ENCODE results near the gene DOCK2.
"Not testable (repeated sequence)": the region's sequence is repeated elsewhere in the genome, so short reads cannot be mapped to it uniquely, and the experiment has no call there.

Gene DOCK2

DNA sequence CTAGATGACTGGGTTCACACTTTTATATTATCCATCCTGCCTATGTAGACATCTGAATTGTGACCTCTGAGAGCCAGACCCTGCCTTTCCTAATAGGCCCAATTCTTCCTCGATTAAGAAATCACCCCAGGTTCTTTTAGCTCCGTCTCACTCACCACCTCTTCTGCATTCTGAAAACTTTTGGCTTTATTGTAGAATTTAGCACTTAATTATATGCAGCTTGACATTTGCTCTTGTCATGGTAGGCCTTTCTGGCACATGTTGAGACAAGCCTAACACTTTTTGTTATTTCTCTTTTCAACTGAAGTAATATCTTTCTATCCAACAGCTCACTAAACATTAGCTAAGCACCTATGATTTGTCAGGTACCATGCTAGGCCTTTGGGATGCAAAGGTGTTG, 180.0 kb downstream of the DOCK2 start:
- DNase-seq (ENCODE audit: low read depth): no peak

DNA sequence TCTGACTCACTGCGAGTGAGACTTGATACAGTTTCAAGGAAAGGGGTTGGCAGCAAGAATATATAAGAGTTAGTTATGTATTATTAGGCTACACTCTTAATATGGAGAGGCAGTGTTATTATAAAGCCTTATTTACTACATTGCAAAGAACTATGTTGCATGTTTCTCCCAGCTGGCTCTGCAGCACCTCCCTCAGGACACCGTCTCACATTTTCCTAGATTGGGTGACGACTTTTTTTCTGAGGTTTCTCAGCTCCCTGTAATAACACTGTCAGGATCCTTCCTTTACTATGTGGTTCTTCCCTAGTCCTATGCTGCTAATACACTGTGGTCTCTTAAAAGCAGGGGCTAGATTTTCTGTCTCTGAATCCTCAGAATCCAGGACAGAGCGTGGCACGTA, 189.5 kb downstream of the DOCK2 start:
- no peak for DNase-seq (ENCODE audit: low read depth)

DNA sequence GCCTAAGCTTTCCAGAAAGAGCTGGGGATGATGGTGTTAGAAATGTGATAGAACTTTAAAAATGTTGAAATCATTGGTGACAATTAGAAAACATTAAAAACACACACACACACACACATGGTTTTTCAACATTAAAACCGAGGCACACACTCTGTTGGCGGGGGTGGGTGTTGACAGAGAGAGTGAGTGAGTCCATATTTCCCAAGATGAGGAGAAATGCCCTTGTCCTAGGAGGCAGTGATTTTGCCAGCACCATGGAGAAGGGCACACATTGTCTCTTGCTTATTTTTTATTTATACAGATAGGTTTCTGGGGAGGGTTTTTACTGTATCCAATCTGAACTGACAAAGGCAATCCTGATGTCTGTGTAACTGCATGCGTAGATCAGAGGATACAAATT, 190.7 kb downstream of the DOCK2 start:
- no peak for DNase-seq (ENCODE audit: low read depth)

DNA sequence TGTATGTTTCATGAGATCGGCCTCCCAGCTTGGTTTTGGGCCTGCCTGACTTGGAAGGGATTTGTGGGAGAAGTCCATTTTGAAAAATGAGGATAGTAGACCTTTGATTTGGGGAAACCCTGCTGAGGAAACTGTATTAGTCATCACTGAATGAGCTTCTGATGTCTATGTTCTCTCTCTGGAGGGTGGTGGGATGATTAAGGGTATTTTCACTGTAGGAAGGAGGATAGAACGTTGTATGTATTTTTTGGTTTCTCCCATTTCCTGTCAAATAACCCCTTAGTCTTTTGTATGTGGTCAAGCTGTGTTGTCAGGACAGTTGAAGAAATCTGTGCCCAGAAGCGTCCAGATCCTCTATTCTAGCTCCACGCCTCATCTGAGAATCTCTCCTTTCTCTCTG, 191.3 kb downstream of the DOCK2 start:
- no peak for DNase-seq (ENCODE audit: low read depth)

DNA sequence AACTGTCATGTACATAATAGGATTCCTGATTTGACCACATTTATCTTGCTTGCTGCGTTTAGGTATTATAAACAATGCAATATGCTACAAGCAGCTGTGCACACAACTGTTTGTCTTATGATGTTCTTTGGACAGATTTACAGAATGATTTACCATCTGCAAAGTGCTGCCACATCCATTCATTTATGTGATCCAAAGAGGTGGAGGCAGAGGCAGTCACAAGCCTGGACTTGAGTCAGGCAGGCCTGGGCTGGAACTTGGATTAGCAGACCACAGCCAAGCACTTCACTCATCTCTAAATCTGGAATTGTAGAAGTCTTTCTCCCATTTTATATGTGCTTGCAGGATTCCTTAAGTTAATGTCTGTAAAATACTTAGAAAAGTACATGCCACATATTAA, 194.3 kb downstream of the DOCK2 start:
- no peak for DNase-seq (ENCODE audit: low read depth)

DNA sequence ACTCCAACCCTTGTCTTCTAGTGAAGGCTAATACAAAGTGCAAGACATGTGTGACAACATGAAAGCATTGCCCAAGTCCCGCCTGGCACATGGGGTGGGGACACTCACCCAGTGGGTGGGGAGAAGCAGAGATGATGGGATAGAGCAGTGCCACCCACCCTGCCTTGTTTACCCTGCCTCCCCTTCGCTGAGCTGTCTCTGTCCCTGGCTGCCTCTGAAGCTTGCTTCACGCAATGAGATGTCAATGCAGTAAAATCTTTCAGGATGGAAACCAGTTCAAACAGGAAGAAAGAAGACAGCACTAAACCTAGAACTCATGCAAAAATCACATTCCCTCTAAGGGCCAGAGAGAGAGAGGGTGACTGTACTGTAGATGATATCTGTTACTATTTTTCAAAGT, 195.2 kb downstream of the DOCK2 start:
- no peak for DNase-seq (ENCODE audit: low read depth)

DNA sequence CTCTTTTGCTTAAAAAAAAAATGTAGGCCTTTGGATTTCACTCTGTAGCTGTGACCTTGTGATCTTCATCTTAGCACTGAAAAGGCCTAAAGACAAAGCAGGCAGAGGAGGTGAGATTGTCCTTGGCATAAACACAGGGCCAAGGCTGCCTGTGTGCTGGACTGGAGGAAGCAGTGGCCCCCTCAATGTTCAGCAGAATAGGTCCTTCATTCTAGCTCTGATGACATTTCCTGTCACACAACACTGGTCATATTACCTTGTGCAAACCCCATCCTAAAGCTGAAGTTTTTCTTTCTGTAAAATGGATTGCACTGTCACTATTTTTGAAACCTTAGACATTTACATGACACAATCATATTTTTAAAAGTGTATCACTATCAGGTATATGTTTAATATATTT, 195.8 kb downstream of the DOCK2 start:
- no peak for DNase-seq (ENCODE audit: low read depth)

DNA sequence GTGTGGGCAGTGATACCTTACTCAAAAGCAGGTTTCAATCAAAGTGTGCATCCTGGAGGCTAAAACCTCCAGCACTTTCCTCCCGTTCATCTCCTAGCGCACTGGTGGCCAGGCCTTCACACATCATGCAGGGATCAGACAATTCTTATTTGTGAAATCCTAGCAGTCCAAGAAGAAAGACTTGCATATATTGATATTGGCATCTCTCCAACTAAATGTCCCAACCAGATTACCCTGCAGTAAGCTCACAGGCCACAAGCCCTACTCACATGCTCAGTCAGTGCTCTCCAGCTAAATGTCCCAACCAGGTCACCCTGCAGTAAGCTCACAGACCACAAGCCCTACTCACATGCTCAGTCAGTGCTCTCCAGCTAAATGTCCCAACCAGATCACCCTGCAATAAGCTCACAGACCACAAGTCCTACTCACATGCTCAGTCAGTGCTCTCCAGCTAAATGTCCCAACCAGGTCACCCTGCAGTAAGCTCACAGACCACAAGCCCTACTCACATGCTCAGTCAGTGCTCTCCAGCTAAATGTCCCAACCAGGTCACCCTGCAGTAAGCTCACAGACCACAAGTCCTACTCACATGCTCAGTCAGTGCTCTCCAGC, 196.7 kb downstream of the DOCK2 start:
- DNase-seq (ENCODE audit: low read depth): not testable (repeated sequence)

DNA sequence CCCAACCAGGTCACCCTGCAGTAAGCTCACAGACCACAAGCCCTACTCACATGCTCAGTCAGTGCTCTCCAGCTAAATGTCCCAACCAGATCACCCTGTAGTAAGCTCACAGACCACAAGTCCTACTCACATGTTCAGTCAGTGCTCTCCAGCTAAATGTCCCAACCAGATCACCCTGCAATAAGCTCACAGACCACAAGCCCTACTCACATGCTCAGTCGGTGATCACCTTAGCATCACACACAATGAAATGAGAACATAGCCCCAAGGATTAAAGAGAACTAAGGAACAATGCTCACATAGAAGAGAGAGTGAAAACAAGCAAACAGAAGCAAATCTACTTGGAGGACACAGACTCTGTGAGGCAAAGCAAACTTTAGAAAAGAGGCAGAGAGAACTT, 197.5 kb downstream of the DOCK2 start:
- DNase-seq (ENCODE audit: low read depth): not testable (repeated sequence)

DNA sequence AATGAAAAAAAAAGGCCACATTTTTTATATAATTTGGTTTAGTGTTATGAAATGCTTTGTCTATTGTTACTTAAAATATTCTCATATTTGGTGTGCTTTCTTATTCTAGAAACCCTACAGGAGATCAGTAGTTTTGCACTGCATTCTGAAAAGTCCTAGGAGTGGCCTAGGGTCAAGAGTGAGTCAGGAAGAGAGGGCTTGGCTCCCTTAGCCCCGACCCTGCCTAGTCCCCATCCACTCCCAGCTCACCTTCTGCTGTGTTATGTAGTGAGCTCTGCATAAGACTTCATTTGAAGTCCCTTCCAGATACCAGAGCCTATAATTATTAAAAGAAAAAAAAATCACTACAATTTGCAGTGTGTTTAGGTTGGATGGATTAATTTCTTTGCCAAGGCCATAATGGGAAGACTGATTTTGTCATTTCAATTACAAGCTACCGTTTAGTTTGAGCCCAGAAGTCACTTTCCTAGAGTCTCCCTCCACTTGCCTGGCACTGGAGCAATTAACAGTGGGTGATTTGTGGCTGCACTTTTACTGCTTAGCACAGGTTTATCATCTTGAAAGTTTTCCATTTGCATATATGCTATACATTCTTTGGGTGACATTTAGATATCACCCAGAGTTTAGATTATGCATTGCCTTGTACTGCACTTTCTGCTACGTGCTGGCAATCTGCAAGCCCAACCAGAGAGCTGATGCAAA, 199.9 kb downstream of the DOCK2 start:
- DNase-seq (ENCODE audit: low read depth): no peak

DNA sequence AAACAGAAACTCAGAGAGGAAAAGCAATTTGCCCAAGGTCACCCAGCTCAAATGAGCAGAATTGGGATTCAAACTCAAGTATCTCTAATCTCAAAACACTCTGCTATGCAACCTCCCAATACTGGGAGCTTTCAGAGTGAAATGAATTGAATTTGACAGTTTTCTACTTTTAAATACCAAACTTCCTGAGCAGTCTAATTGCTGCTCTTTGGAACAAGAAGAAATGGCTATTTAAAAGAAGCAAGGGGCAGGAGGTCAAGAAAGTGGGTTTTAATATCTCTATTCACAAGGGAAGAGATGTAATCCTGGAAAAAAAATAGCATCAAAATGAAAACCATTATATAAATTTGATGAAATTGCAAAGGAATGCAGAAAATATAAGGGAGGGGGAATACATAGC, 200.6 kb downstream of the DOCK2 start:
- DNase-seq (ENCODE audit: low read depth): no peak

DNA sequence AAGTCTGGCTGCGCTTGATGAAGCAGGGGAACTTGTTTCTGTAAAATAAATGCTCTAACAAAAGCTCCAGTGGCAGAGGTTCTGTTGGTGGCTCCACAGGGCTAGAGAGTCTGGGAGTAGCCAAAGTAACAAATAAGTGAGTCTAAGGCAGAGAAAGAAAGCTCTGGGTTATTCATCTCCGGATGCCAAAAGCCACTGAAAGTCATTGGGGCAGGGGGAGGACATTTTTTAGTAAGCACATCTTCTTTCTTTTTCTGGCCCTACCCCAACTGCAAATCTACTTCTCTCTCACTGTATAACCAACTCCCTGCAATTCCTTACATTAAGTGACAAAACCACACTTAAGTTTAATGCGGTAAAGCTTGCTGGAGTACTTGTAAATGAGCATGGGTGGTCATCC, 201.6 kb downstream of the DOCK2 start:
- DNase-seq (ENCODE audit: low read depth): no peak

DNA sequence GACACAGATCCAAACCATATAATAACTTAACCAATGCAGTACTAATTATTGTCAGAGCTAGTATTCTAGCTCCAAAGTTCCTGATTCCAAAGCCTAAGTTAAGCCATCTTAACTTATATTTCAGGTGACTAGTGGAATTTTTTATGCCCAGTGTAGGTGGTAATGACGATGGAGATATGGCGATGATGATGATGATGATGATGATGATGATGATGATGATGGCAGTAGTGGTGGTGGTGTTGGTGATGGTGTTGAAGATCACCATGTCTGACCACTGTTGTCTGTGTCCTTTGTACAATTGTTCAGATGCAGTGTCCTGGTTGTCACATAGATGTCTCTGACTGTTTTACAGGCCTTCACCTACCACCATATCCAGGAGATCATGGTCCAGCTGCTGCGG, 203.3 kb downstream of the DOCK2 start:
- no peak for DNase-seq (ENCODE audit: low read depth)

DNA sequence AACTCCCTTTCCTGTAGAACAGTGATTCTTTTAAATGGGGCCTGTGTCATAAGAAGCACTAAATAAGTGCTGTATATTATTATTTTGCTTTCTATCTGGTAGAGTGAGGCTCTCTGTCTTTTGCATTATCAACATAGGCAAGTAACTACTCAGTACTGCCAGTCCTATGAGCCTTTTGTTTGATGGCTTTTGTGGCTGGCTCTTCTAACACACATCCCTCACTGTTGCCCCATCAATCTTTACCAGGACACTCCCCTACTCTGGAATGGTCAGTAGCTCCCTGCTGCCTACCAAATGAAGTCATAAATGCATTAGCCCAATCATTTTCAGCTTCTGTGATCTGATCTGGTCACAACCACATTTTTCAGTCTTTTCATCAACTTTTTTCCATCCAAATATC, 205.6 kb downstream of the DOCK2 start:
- no peak for DNase-seq (ENCODE audit: low read depth)

DNA sequence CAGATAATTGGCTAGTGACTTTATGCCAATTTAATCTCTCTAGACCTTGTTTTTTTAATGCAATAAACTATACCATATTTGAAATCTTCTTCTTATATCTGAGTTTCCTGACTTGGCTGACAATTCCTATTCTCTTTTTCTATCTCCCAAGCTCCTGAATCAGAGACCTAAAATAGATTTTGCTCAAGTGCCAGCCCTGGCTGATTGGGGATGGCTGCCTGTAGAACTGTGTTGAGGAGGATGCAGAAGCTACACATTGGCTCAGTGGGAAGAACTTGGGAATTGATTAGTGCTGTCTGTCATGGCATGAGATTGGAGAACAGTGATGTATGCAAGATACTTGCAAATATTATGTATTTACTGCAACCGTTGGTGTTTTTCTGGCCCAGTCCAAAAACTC, 210.4 kb downstream of the DOCK2 start:
- no peak for DNase-seq (ENCODE audit: low read depth)

DNA sequence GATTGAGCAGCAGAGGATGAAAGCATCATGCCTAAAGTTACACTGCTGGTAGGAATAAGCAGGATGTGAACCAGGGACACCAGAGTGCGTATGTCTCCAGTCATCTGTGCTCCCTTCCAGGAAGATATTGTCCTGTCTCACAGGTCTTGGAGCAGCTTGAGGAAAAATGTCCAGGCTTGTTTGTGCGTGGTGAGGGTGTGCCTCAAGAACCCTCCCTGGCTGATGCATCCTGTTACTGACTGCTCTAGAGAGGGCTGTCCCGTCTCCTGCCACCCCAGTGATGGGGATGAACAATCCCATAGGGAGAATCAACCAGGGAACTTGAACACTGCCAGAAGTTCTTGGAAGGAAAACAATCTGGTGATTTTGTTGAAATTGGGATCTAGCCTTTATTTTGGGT, 211.2 kb downstream of the DOCK2 start:
- no peak for DNase-seq (ENCODE audit: low read depth)

DNA sequence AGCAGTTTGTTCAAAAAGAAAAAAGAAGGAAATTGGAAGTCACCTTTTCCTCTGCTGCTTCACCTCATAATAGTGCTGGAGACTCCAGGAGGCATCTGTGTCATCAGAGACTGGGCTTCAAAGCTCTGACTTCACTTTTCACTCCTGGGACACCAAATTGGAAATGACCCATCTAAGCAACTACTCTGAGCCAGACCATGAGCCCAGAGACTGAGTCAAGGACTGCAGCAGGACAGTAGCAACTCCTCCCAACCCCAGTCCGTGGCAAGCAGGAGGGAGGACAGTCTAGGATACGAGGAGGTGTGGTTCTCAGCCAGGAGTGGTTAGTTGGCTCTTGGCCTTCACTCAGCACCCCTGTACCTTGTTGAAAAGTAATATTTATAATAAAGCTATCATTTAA, 211.7 kb downstream of the DOCK2 start:
- no peak for DNase-seq (ENCODE audit: low read depth)

DNA sequence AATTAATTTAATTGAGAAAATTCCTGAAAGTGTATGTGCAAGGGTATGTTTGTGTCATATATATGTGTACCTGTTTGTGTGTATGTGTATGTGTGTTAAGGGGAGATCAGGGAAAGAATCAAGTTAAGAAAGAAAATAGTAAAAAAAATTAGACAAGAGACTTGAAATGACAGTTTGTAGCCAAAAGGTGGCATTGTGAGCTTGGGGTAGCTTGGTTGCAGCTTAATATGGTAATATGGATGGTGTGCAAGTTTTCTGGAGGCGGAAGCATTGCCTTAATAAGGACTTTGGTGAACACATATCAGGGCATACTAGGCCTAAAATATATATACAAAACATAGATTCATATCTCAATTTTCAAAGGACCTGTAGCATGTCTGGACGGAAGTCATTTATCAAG, 213.3 kb downstream of the DOCK2 start:
- no peak for DNase-seq (ENCODE audit: low read depth)

DNA sequence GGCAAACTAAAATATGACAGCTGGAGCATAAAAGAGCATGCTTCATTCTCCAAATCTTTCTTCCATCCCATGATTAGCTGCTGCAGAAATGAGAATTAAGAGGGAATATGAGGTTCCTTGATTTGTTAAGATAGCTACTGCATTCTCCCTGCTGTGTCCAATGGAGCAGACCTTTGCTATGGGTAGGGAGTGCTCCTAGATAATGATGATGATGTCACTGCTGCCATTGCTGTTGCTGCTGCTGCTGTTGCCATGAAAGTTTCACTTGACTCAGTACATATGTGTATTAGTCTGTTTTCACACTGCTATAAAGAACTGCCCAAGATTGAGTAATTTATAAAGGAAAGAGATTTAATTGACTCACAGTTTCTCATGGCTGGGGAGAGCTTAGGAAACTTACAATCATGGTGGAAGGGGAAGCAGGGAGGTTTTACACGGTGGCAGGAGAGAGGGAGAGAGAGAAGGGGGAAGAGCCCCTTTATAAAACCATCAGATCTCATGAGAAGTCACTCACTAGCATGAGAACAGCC, 214.3 kb downstream of the DOCK2 start:
- DNase-seq (ENCODE audit: low read depth): no peak

DNA sequence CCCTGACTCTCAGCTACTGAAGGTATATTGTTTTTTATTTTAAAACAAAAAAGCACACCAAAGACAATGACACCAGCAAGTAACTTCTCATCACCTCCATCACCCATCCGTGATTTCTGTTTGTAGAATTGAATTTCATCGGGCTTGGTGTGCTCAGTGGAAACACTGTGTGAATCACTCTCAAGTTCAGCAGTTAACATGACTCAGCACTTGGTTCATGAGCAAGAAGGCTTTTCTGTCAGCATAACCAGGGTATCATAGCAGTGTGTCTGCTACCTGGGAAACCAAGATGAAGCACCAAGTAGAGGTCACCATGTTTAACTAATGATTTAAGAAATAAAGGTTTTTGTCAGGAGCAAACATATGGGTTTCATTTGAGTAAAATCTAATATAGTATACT, 219.5 kb downstream of the DOCK2 start:
- DNase-seq (ENCODE audit: low read depth): no peak

DNA sequence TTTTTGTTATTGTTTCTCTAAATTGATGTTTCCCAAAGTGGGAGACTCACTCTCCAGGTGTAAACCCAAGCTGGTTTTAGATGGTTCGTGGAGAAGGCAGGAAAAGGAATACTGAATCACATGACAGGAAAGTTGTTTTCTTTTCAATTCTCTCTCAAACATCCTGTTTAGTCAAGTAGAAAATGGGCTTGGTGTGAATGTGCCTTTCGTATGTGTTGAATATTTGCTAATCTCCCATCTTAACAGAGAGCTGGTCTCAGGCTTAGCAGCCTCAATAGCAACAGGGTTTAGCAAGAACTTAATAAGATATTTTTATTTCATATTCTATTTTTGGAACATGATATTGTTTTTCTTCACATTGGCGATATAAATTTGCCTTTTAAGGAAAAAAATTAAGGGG, 223.5 kb downstream of the DOCK2 start:
- no peak for DNase-seq (ENCODE audit: low read depth)

DNA sequence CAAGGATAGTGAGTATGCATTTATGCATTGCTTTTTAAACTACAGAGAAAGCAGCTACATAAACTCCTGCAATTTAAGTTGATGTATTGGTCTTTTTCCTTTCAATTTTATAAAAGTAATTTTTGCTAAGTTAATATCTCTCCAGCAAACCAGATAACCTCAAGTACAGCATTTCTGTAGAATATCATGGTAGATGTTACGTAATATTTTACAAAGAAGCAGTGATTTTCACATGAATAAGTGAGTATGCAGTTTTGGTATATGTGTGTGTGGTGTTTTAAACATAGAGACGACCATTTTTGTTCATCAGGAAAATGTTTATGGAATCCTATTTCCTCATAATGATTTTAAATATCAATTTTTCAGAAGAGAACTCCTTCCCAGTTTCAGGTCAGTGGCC, 224.4 kb downstream of the DOCK2 start:
- DNase-seq (ENCODE audit: low read depth): no peak

DNA sequence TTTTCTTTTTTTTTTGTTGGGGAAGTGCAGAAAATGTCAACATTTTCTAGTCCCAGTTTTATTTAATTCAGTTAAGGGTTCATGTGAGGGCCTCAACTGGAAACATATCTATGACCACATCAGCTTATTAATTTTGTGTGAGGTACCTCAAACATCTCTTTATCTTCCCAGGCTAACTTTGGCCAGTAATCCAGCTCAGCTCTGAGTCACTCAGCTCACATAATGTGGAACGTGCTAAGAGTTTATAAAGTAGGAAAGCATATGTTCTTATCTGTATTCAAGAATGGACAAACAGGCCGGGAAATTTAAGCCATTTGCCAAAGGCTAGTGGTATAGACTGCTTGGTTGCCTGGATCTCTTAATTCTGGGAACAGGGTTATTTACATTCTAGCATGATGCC, 224.9 kb downstream of the DOCK2 start:
- DNase-seq (ENCODE audit: low read depth): no peak

DNA sequence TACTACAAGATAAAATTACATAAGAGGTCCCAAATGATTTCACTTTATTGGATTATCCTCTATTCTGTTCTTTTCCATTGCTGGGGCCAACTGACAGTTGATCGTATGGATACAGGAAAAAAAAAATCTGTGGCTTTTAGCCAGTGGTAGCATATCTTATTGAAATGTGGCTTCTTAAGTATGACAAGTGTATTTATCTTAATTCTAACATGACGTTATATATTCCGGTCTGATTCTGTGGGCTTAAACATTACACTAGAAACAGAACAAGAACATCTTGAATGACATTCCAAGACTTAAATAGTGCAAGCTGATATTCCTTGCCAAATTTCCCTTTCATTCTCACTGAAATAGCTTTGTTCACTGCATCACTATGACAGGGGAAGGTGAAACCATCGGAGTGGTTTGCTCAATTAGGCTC, 225.3 kb downstream of the DOCK2 start:
- no peak for DNase-seq (ENCODE audit: low read depth)

All from activated gamma-delta T cell treated with anti-CD3 and anti-CD28 coated beads, Interleukin-2, amount 50 U/mL, for 16 hours (primary cell).